GM12891 (cell line): ENCODE measurements around the gene SYNE1.

ENCODE experiments used
- PAX5 ChIP-seq: IDR thresholded peaks from 2 replicates; pipeline ENCODE4 v1.6.1; 2011; ENCODE audit warnings: low read length, moderate library complexity, mild to moderate bottlenecking; ENCODE audit not compliant: insufficient read depth, severe bottlenecking
- POLR2A ChIP-seq: IDR thresholded peaks from 2 replicates; pipeline ENCODE4 v1.6.1; 2011; ENCODE audit warnings: low read depth, low read length, control low read depth
- POLR2AphosphoS5 ChIP-seq: IDR thresholded peaks from 2 replicates; pipeline ENCODE4 v1.6.1; 2011; ENCODE audit warnings: low read depth, low read length, control low read depth
- POU2F2 ChIP-seq: IDR thresholded peaks from 2 replicates; pipeline ENCODE4 v1.6.1; 2011; ENCODE audit warnings: low read depth, mild to moderate bottlenecking, control low read depth, low read length, moderate library complexity
- SPI1 ChIP-seq: IDR thresholded peaks from 2 replicates; pipeline ENCODE4 v1.6.1; 2011; ENCODE audit warnings: low read depth, low read length, control low read depth
- TAF1 ChIP-seq: IDR thresholded peaks from 2 replicates; pipeline ENCODE4 v1.6.1; 2011; ENCODE audit warnings: low read depth, low read length, control low read depth

GRCh38 chr6:152428126-152428525 is 209.0 kb downstream of the SYNE1 start:
- TF ChIP-seq POLR2A (no peak), POLR2AphosphoS5 (no peak), TAF1 (no peak), SPI1 (no peak), POU2F2 (no peak), PAX5 (no peak)
